Epithelial cell of umbilical artery (primary cell): ENCODE measurements around the gene LIPT1. TPM values are rescaled to one million over a fixed set of nuclear protein-coding genes. Genes with fewer than 3 reads are reported as not detected.

Experiments
- total RNA-seq: library from RNA; depleted of rRNA; stranded (reverse); fragments of >200 nt; gene quantifications from 2 replicates; pipeline ENCODE4 v1.2.3, GENCODE V29; 2014

The LIPT1 gene
- total RNA-seq = 5.5 and 9.0 TPM in 2 replicates

GRCh38 chr2:99154643-99155536 is at the start of gene LIPT1, which contains the start of gene TSGA10:
LIPT1 (plus strand) TSS chr2:99154967; CDS start chr2:99161958, 6,991 bp downstream.
TSGA10 (minus strand) TSS chr2:99154942; CDS start chr2:99109439, 45,503 bp downstream.

DNA sequence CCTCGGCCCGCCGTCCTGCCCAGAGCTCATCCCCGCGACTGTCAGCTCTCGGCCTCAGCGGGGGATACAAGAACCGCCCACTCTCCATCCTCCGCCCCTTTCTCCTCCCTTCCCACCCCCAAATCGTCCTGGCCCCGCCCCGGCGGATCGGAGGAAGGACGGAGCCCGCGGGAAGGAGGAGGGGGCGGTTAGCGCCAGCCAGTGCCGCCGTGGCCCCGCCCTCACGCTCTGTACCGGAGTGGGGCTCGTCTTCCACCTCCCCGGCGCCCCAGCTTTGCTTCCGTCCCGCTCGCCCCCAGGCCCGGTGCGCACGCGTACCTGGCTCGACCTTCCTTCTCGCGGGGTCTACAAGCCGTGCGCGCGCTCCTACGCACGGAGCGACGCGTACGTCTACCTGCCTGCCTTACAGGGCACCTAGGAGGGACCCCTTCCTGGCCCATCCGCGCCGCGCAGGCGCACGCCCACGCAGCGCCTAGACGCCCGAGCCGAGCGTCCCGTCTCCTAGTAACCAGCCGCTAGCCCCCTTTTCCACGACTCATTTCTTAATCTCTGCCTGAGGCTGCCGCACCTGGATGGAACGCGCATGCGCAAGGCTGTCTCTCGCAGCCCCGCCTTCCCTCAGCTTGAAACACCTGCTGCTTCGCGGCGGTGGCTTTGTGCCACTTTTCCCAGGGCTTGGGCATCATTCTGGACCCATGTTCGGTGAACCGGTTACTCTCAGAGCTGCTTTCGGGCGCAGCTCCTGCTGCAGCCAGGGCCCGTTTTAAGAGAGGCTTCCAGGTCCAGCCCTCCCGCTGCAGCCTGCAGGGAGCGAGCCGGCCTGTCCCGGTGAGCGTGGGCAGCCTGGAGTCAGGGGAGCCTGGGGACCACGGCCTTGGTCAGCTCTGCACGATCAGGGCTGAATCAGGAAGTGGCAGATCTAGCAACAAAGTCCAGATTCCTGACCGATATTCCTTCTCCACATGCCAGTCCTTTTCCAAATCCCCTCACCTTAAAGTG is 13.4 kb upstream of the LIPT1 start, which contains the start of gene C2orf15:
C2orf15 (plus strand) TSS at position 598 of the 999 bp plus-strand sequence. CDS start 8,852 bp downstream, outside the sequence.

GRCh38 chr2:99180755-99181623 is 26.2 kb downstream of the LIPT1 start, which contains the start of the genes MITD1 and MRPL30:
MITD1 (minus strand) TSS chr2:99181058; CDS start chr2:99180981, 77 bp downstream.
MRPL30 (plus strand) TSS chr2:99181184; CDS start chr2:99186204, 5,020 bp downstream.

Other genes with a start within 250 kb of the LIPT1 start
- gene CRACDL, start 218.7 kb upstream of the LIPT1 start, total RNA-seq = 4.2 and 7.3 TPM in 2 replicates
- gene C2orf15, start 13.3 kb upstream of the LIPT1 start, total RNA-seq = not detected in 2 replicates
- 0.65 and 0.76 TPM in 2 replicates for gene TSGA10, start within 50 bp of the LIPT1 start, total RNA-seq
- 30.9 and 43.3 TPM in 2 replicates for gene MITD1, start 26.1 kb downstream of the LIPT1 start, total RNA-seq
- gene MRPL30, start 26.2 kb downstream of the LIPT1 start, total RNA-seq = 47.1 and 49.1 TPM in 2 replicates
- gene LYG2, start 100.7 kb downstream of the LIPT1 start, total RNA-seq = not detected in 2 replicates
- not detected in 2 replicates for gene LYG1, start 146.2 kb downstream of the LIPT1 start, total RNA-seq
- gene TXNDC9, start 181.4 kb downstream of the LIPT1 start, total RNA-seq = 131 and 132 TPM in 2 replicates
- 13.5 and 23.7 TPM in 2 replicates for gene EIF5B, start 182.4 kb downstream of the LIPT1 start, total RNA-seq